ENCODE results near the gene DNM2.

DNM2 gene

GRCh38 chr19:10748195-10748926 lies 30.5 kb downstream of the DNM2 start:
- H3K4me1 ChIP-seq (ENCODE audit: low read length) = no peaks in the 10 kb centered on the region
- H3K36me3 ChIP-seq (replicated peaks; ENCODE audit: low read depth, low read length) = no peaks in the 10 kb centered on the region
- H2AFZ ChIP-seq (ENCODE audit: low read depth, low read length) = no peak overlapping the region
- no peaks in the 10 kb centered on the region for H3K9me3 ChIP-seq (ENCODE audit: insufficient read depth, low read length)
- H3K27me3 ChIP-seq (ENCODE audit: low read depth, low read length) = no peaks in the 10 kb centered on the region
- H3K9ac ChIP-seq (ENCODE audit: low read length) = no peak overlapping the region
- no peak overlapping the region for H3K27ac ChIP-seq (ENCODE audit: low read length)
- no peak overlapping the region for H3K4me2 ChIP-seq (ENCODE audit: low read length)
- peaks cover 77% of the 10 kb centered on the region for H4K20me1 ChIP-seq (ENCODE audit: insufficient read depth, low read length)
- TF ChIP-seq EZH2phosphoT487 (IDR thresholded peaks at IDR 0.05; ENCODE audit: low read depth) (no peak), CTCF (IDR thresholded peaks at IDR 0.05; ENCODE audit: low read depth, low read length) (no peak)
- no peak overlapping the region for H3K4me3 ChIP-seq (ENCODE audit: low read length)
- H3K79me2 ChIP-seq (ENCODE audit: low read length) = peaks cover 66% of the 10 kb centered on the region

- Histone ChIP-seq H3K36me3 (replicated peaks; ENCODE audit: low read depth, low read length) (no peaks in the 10 kb centered on the region), H3K4me1 (ENCODE audit: low read length) (no peaks in the 10 kb centered on the region), H4K20me1 (ENCODE audit: insufficient read depth, low read length) (peaks cover 77% of the 10 kb centered on the region), H3K27me3 (ENCODE audit: low read depth, low read length) (no peaks in the 10 kb centered on the region), H3K4me2 (ENCODE audit: low read length) (no peak overlapping the region), H3K27ac (ENCODE audit: low read length) (no peak overlapping the region), H3K9me3 (ENCODE audit: insufficient read depth, low read length) (no peaks in the 10 kb centered on the region), H2AFZ (ENCODE audit: low read depth, low read length) (no peak overlapping the region), H3K4me3 (ENCODE audit: low read length) (no peak overlapping the region), H3K79me2 (ENCODE audit: low read length) (peaks cover 63% of the 10 kb centered on the region), H3K9ac (ENCODE audit: low read length) (no peak overlapping the region)
- no peak for TF ChIP-seq EZH2phosphoT487 (IDR thresholded peaks at IDR 0.05; ENCODE audit: low read depth)
- no peak for TF ChIP-seq CTCF (IDR thresholded peaks at IDR 0.05; ENCODE audit: low read depth, low read length)
Observed at GRCh38 chr19:10748927-10749434, 31.1 kb downstream of the DNM2 start.

DNA sequence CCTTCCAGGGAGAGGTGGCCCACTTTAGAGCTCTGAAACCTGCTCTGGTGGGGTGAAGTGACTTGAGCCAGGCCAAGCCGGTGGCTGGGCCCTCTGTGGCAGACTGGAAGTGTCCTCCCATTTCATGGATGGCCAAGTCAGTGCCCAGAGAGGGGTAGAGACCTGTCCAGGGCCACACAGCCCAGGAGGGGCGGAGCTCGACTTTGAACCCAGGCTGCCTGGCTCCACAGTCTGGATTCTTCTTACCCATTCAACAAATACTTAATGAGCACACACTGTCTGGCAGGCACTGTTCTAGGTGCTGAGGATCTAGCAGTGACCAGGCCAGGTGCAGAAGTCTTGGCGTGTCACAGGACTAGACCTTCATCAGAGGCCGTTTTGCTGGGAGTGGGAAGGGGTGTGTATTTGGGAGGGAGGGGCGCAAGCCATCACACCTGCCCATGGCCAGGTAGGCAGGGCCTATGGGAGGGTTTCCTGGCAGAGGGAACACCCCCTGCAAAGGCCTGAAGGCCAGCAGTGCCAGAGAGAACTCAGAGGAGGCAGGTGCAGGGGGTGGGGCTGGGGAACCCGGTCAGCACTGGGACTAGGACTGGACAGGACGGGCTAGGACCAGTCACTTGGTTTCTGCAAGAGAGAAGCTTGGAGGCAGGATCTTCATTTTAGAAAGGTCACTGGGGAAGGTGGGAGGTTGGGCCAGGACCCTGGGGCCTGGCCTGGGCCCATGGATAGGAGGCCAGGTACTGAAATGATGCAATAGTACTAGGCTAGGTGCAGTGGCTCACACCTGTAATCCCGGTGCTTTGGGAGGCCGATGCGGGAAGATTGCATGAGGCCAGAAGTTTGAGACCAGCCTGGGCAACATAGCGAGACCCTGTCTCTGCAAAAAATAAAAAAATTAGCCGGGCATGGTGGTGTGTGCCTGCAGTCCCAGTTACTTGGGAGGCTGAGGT lies 31.8 kb downstream of the DNM2 start:
- peaks cover 55% of the 10 kb centered on the region for H3K79me2 ChIP-seq (ENCODE audit: low read length)
- H3K4me2 ChIP-seq (ENCODE audit: low read length) = no peak overlapping the region
- TF ChIP-seq CTCF (IDR thresholded peaks at IDR 0.05; ENCODE audit: low read depth, low read length) (no peak), EZH2phosphoT487 (IDR thresholded peaks at IDR 0.05; ENCODE audit: low read depth) (no peak)
- no peak overlapping the region for H3K27ac ChIP-seq (ENCODE audit: low read length)
- H4K20me1 ChIP-seq (ENCODE audit: insufficient read depth, low read length) = peaks cover 70% of the 10 kb centered on the region
- H3K9me3 ChIP-seq (ENCODE audit: insufficient read depth, low read length) = no peaks in the 10 kb centered on the region
- no peak overlapping the region for H3K9ac ChIP-seq (ENCODE audit: low read length)
- no peaks in the 10 kb centered on the region for H3K4me1 ChIP-seq (ENCODE audit: low read length)
- no peaks in the 10 kb centered on the region for H3K36me3 ChIP-seq (replicated peaks; ENCODE audit: low read depth, low read length)
- H3K27me3 ChIP-seq (ENCODE audit: low read depth, low read length) = no peaks in the 10 kb centered on the region
- H2AFZ ChIP-seq (ENCODE audit: low read depth, low read length) = no peak overlapping the region
- no peak overlapping the region for H3K4me3 ChIP-seq (ENCODE audit: low read length)

Data from OCI-LY3 (cell line).